Fibroblast of villous mesenchyme (primary cell): ENCODE measurements around the gene OSBP2. TPM values are rescaled to one million over a fixed set of nuclear protein-coding genes. Genes with fewer than 3 reads are reported as not detected.

ENCODE experiments used
- DNase-seq: peaks from one replicate; pipeline ENCODE4 v3.0.0-alpha.2; 2010; ENCODE audit warnings: low read depth
- H3K4me3 ChIP-seq: 2 replicates; pipeline ENCODE4 v1.5.1; 2011; ENCODE audit warnings: low read depth, mild to moderate bottlenecking, low read length
- CTCF ChIP-seq: IDR thresholded peaks from 2 replicates; pipeline ENCODE4 v1.5.1; 2012; ENCODE audit warnings: low read depth, mild to moderate bottlenecking, low read length; ENCODE audit not compliant: insufficient read depth
- total RNA-seq: library from RNA; depleted of rRNA; stranded (reverse); fragments of >200 nt; gene quantifications from 2 replicates; pipeline ENCODE4 v1.2.3, GENCODE V29; 2012

Gene OSBP2
- total RNA-seq, 1 donor = 0.43 TPM

GRCh38 chr22:30823015-30823370 lies 128.3 kb downstream of the OSBP2 start:
- TF ChIP-seq CTCF = no peak

GRCh38 chr22:30824096-30824495 lies 129.4 kb downstream of the OSBP2 start:
- H3K4me3 ChIP-seq = no peak overlapping the region
- TF ChIP-seq CTCF = no peak
- DNase-seq = no peak

More at GRCh38 chr22:30823015-30823370, 128.3 kb downstream of the OSBP2 start:
- DNase-seq = no peak
- no peak overlapping the region for H3K4me3 ChIP-seq

- no peak for TF ChIP-seq CTCF
- DNase-seq = no peak
Measured at GRCh38 chr22:30824711-30825110, 130.0 kb downstream of the OSBP2 start.

GRCh38 chr22:30825711-30826505 lies 131.2 kb downstream of the OSBP2 start:
- no peak overlapping the region for H3K4me3 ChIP-seq
- no peak for DNase-seq
- TF ChIP-seq CTCF = no peak

More at GRCh38 chr22:30824711-30825110, 130.0 kb downstream of the OSBP2 start:
- H3K4me3 ChIP-seq = no peak overlapping the region

GRCh38 chr22:30826670-30827355 lies 132.1 kb downstream of the OSBP2 start:
- no peak overlapping the region for H3K4me3 ChIP-seq
- no peak for DNase-seq
- no peak for TF ChIP-seq CTCF

GRCh38 chr22:30827646-30828045 lies 133.0 kb downstream of the OSBP2 start:
- H3K4me3 ChIP-seq = no peak overlapping the region
- DNase-seq = no peak
- no peak for TF ChIP-seq CTCF
